GM23338 (cell line): Measurements from ENCODE around the gene ABI3.

ENCODE experiments used
- CREB1 ChIP-seq: fragments of 250-450 bp; sonication (Bioruptor Pico); IDR thresholded peaks from 2 replicates; pipeline ENCODE4 v1.5.0; 2020; ENCODE audit warnings: low read depth, mild to moderate bottlenecking, moderate library complexity
- CTCF ChIP-seq, 2 experiments: fragments of 200-600 bp in 1 of 2; sonication (generic) in 1 of 2; conservative IDR thresholded peaks; 2 replicates each; pipeline versions ENCODE4 v1.5.1 to v1.6.1; 2016 to 2017; ENCODE audit warnings: antibody characterized with exemption in 2 of 2, low read depth in 2 of 2, mild to moderate bottlenecking in 2 of 2, moderate library complexity in 1 of 2
- ETS1 ChIP-seq: IDR thresholded peaks from 2 replicates; pipeline ENCODE4 v1.6.1; 2016; ENCODE audit warnings: antibody characterized with exemption
- EZH2 ChIP-seq: fragments of 200-600 bp; sonication (generic); IDR thresholded peaks from one replicate; pipeline ENCODE4 v1.8.0; 2017; ENCODE audit warnings: antibody characterized with exemption, mild to moderate bottlenecking, low read depth; ENCODE audit not compliant: unreplicated experiment
- EZH2phosphoT487 ChIP-seq: fragments of 200-600 bp; sonication (generic); IDR thresholded peaks from one replicate; pipeline ENCODE4 v1.8.1; 2018; ENCODE audit warnings: antibody characterized with exemption; ENCODE audit not compliant: unreplicated experiment
- JUNB ChIP-seq: IDR thresholded peaks from one replicate; pipeline ENCODE4 v1.6.1; 2016; ENCODE audit warnings: antibody characterized with exemption; ENCODE audit not compliant: unreplicated experiment
- NANOG ChIP-seq: IDR thresholded peaks from 2 replicates; pipeline ENCODE4 v1.6.1; 2016; ENCODE audit warnings: antibody characterized with exemption, borderline replicate concordance
- POLR2AphosphoS5 ChIP-seq: IDR thresholded peaks from 2 replicates; pipeline ENCODE4 v1.6.1; 2016; ENCODE audit warnings: antibody characterized with exemption, low read depth
- REST ChIP-seq: IDR thresholded peaks from one replicate; pipeline ENCODE4 v1.6.1; 2018; ENCODE audit warnings: antibody characterized with exemption; ENCODE audit not compliant: unreplicated experiment
- STAT1 ChIP-seq: IDR thresholded peaks from one replicate; pipeline ENCODE4 v1.6.1; 2016; ENCODE audit warnings: antibody characterized with exemption; ENCODE audit not compliant: unreplicated experiment
- ZNF114 ChIP-seq: fragments of 250-450 bp; sonication (Bioruptor Pico); IDR thresholded peaks from 2 replicates; pipeline ENCODE4 v1.5.0; 2020; ENCODE audit warnings: mild to moderate bottlenecking, moderate library complexity
- ZNF462 ChIP-seq: fragments of 250-450 bp; sonication (Bioruptor Pico); IDR thresholded peaks from 2 replicates; pipeline ENCODE4 v1.5.0; 2020; ENCODE audit warnings: mild to moderate bottlenecking, moderate library complexity

- TF ChIP-seq CTCF (conservative IDR thresholded peaks at IDR 0.05; ENCODE audit: low read depth in 2 of 2) (no peak), EZH2 (no peak), EZH2phosphoT487 (no peak), POLR2AphosphoS5 (no peak), JUNB (no peak), REST (no peak), NANOG (no peak), ZNF462 (CRISPR knock-in tag) (no peak), CREB1 (CRISPR knock-in tag) (no peak), STAT1 (no peak), ETS1 (no peak), ZNF114 (CRISPR knock-in tag) (no peak)
Measured at GRCh38 chr17:49213399-49213798, 2.9 kb downstream of the ABI3 start.
